Ishikawa (cell line): ENCODE results near the gene FLYWCH1.

Source experiments
- CEBPB ChIP-seq: IDR thresholded peaks from 2 replicates; pipeline ENCODE4 v1.6.1; 2012
- CREB1 ChIP-seq: IDR thresholded peaks from 2 replicates; pipeline ENCODE4 v1.6.1; 2012; ENCODE audit warnings: low read depth
- EGR1 ChIP-seq: IDR thresholded peaks from 2 replicates; pipeline ENCODE4 v1.6.1; 2012
- EP300 ChIP-seq: IDR thresholded peaks from 2 replicates; pipeline ENCODE4 v1.6.1; 2012; ENCODE audit warnings: borderline replicate concordance
- FOXM1 ChIP-seq: IDR thresholded peaks from 2 replicates; pipeline ENCODE4 v1.6.1; 2012; ENCODE audit warnings: low read depth, borderline replicate concordance
- NFIC ChIP-seq: IDR thresholded peaks from 2 replicates; pipeline ENCODE4 v1.6.1; 2012
- RAD21 ChIP-seq: IDR thresholded peaks from 2 replicates; pipeline ENCODE4 v1.6.1; 2012; ENCODE audit warnings: low read depth
- TAF1 ChIP-seq: IDR thresholded peaks from 2 replicates; pipeline ENCODE4 v1.6.1; 2012; ENCODE audit warnings: low read depth, mild to moderate bottlenecking
- TCF12 ChIP-seq: IDR thresholded peaks from 2 replicates; pipeline ENCODE4 v1.6.1; 2012; ENCODE audit warnings: low read depth
- TEAD4 ChIP-seq: IDR thresholded peaks from 2 replicates; pipeline ENCODE4 v1.6.1; 2012
- YY1 ChIP-seq: IDR thresholded peaks from 2 replicates; pipeline ENCODE4 v1.6.1; 2012; ENCODE audit warnings: low read depth
- ZBTB7A ChIP-seq: IDR thresholded peaks from 2 replicates; pipeline ENCODE4 v1.6.1; 2012; ENCODE audit warnings: low read depth
- TF ChIP-seq, protein P1 (sequence below): IDR thresholded peaks from 2 replicates; pipeline ENCODE4 v1.6.1; 2012
- TF ChIP-seq, protein P2 (sequence below): IDR thresholded peaks from 2 replicates; pipeline ENCODE4 v1.6.1; 2012
- TF ChIP-seq, protein P3 (sequence below): IDR thresholded peaks from 2 replicates; pipeline ENCODE4 v1.6.1; 2012; ENCODE audit warnings: low read depth, mild to moderate bottlenecking

The FLYWCH1 gene

DNA sequence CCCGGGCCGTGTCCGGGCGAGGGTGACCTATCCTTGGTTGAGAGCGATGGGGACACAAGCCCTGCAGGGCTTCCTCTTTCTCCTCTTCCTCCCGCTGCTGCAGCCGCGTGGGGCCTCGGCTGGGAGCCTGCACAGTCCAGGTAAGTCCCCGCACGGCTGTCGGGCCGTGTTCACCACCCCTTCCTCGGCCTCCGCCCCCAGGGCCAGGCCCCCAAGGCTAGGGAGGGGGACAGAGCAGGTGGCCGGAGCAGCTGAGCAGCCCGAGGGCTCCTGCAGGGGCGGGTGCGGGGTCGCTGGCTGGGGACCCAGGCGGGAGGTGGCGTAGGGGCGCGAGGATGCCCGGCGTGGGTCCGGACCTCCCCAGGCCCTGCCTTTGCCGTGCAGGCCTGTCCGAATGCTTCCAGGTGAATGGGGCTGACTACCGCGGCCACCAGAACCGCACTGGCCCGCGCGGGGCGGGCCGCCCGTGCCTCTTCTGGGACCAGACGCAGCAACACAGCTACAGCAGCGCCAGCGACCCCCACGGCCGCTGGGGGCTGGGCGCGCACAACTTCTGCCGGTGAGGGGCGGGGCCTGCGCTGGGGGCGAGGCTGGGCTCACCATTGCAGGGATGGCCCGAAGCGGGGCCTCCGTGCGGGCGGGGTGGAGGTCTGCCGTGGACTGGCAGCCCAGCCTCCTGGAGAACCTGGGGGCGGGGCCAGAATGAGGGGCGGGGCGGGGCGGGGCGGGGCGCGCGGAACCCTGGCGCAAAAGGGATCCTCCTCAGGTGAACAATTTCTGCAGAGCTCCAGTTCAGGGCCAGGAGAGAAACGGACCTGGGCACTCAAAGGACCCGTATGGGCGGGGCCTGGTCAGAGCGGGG is 53.0 kb downstream of the FLYWCH1 start:
- TF ChIP-seq, protein P1, sequence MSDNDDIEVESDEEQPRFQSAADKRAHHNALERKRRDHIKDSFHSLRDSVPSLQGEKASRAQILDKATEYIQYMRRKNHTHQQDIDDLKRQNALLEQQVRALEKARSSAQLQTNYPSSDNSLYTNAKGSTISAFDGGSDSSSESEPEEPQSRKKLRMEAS, result peak; percentile 31; the same call in 1 of the 2 replicates
- TF ChIP-seq TEAD4 (no peak), ZBTB7A (peak; percentile 74)

DNA sequence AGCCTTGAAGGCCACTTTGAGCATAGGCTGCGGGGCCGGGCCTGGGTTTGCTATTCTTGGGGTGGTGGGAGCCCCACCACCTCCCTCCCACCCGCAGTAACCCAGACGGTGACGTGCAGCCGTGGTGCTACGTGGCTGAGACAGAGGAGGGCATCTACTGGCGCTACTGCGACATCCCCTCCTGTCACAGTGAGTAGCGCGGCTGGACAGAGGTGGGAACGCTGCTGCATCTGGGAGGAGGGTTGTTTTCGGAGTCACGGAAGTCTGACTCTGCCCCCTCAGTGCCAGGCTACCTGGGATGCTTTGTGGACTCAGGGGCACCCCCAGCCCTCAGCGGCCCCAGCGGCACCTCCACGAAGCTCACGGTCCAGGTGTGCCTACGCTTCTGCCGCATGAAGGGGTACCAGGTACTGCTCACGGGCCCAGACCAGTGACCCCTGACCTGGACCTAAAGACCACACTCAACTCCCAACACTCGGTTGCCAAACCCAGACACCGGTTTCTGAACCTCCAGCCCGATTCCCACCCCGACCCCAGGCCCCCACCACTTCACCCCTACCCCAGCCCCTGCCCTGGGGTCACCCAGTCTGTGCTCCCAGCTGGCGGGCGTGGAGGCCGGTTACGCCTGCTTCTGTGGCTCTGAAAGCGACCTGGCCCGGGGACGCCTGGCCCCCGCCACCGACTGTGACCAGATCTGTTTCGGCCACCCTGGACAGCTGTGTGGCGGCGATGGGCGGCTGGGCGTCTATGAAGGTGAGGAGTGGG is 54.5 kb downstream of the FLYWCH1 start:
- TF ChIP-seq, protein P1, result no peak
- TF ChIP-seq, protein P2, sequence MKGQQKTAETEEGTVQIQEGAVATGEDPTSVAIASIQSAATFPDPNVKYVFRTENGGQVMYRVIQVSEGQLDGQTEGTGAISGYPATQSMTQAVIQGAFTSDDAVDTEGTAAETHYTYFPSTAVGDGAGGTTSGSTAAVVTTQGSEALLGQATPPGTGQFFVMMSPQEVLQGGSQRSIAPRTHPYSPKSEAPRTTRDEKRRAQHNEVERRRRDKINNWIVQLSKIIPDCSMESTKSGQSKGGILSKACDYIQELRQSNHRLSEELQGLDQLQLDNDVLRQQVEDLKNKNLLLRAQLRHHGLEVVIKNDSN, result no peak
- TF ChIP-seq TEAD4 (no peak), EP300 (no peak), TAF1 (no peak), YY1 (no peak), CREB1 (no peak), TCF12 (no peak), NFIC (no peak), CEBPB (no peak), RAD21 (no peak), FOXM1 (no peak), ZBTB7A (no peak), EGR1 (no peak)
- TF ChIP-seq, protein P3, sequence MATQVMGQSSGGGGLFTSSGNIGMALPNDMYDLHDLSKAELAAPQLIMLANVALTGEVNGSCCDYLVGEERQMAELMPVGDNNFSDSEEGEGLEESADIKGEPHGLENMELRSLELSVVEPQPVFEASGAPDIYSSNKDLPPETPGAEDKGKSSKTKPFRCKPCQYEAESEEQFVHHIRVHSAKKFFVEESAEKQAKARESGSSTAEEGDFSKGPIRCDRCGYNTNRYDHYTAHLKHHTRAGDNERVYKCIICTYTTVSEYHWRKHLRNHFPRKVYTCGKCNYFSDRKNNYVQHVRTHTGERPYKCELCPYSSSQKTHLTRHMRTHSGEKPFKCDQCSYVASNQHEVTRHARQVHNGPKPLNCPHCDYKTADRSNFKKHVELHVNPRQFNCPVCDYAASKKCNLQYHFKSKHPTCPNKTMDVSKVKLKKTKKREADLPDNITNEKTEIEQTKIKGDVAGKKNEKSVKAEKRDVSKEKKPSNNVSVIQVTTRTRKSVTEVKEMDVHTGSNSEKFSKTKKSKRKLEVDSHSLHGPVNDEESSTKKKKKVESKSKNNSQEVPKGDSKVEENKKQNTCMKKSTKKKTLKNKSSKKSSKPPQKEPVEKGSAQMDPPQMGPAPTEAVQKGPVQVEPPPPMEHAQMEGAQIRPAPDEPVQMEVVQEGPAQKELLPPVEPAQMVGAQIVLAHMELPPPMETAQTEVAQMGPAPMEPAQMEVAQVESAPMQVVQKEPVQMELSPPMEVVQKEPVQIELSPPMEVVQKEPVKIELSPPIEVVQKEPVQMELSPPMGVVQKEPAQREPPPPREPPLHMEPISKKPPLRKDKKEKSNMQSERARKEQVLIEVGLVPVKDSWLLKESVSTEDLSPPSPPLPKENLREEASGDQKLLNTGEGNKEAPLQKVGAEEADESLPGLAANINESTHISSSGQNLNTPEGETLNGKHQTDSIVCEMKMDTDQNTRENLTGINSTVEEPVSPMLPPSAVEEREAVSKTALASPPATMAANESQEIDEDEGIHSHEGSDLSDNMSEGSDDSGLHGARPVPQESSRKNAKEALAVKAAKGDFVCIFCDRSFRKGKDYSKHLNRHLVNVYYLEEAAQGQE, result no peak

DNA sequence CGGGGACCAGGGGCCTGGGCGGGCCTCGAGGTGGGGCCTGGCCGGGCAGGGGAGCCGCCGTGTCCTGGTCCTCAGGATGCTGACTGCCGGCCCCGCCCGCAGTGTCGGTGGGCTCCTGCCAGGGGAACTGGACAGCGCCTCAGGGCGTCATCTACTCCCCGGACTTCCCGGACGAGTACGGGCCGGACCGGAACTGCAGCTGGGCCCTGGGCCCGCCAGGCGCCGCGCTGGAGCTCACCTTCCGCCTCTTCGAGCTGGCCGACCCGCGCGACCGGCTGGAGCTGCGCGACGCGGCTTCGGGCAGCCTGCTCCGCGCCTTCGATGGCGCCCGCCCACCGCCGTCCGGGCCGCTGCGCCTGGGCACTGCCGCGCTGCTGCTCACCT is 55.1 kb downstream of the FLYWCH1 start:
- TF ChIP-seq FOXM1, result no peak
- TF ChIP-seq, protein P3, result peak; percentile 66
- TF ChIP-seq, protein P1, result peak; percentile 39; the same call in 1 of the 2 replicates

DNA sequence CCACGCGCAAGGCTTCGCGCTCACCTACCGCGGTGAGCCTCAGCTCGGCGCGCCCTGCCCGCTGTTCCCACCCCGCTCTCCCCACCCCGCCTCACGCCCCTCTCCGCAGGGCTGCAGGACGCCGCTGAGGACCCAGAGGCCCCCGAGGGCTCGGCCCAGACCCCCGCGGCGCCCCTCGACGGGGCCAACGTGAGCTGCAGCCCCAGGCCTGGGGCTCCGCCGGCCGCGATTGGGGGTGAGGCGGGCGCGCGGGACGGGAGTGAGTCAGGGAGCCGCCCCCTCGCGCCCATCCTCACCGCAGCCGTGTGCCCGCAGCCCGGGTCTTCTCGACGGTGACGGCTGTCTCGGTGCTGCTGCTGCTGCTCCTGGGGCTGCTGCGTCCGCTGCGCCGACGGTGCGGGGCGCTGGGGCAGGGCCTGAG is 55.5 kb downstream of the FLYWCH1 start:
- TF ChIP-seq, protein P2, result no peak
- TF ChIP-seq NFIC, result no peak
- no peak for TF ChIP-seq RAD21
- no peak for TF ChIP-seq TAF1
- no peak for TF ChIP-seq EP300
- no peak for TF ChIP-seq YY1
- TF ChIP-seq CEBPB, result no peak
- TF ChIP-seq, protein P3, result no peak
